Measurements from ENCODE around the gene ATP1B1.

Gene ATP1B1

DNA sequence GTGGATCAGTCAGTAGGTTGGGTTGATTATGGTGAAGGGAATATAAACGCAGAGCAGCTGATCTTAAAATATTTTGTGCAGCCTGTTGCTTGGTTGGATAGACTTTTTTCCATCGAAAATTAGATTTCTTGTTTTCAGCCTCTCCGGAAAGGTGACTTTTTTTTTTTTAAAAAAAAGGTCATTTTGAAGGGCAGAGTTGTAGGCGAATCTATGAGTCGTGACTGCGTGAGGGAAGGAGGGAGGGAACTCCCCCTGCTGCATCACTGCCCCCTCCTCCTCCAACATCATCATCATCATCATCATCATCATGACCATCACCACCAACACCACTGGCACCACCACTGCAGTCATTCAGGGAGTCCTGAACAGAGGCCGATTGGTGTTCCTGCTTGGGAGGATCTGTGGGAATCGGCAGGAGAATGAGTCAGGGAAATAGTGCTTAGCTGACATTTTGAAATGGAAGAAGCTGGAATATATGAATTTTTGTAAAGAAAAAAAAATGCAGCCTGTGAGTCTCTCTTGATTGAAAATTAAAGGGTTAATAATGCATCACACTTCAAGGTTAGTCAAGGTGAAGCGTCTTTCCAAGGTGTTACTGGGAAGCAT, 1.2 kb downstream of the ATP1B1 start:
- Mint-ChIP-seq H3K4me3 (peak overlapping the region; percentile 88 to 94), H3K4me1 (peaks cover 60% of the 10 kb centered on the region), H3K27me3 (peaks cover 20% of the 10 kb centered on the region), H3K27ac (no peak overlapping the region), H3K9me3 (no peaks in the 10 kb centered on the region)
- peak in 1 of 2 donors; percentile 21 for DNase-seq
- ATAC-seq, result no peak

DNA sequence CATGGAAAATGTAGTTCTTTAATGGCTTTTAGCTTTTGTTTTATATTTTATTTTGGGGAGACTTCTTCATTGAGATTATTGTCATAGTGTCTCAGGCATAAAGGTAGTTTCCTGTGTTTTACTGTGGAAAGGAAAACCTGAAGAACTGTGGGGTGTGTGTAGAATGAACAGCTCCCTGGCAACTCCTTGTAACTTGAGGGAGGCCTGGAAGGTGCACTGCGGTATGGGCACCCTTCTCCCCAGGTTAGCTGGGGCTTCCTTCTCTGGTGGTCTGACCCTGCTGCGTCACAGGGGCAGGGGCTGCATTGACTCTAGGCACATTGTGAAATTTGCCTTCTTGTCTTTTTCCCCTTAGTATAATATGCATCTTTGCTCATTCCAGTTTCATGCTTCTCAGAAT, 1.7 kb downstream of the ATP1B1 start:
- H3K27me3 Mint-ChIP-seq, result peaks cover 20% of the 10 kb centered on the region
- no peak overlapping the region for H3K27ac Mint-ChIP-seq
- ATAC-seq, result no peak
- H3K4me1 Mint-ChIP-seq, result peaks cover 60% of the 10 kb centered on the region
- no peak for DNase-seq
- H3K9me3 Mint-ChIP-seq, result no peaks in the 10 kb centered on the region
- H3K4me3 Mint-ChIP-seq, result peak overlapping the region; percentile 88 to 94

- ATAC-seq, result no peak
- Mint-ChIP-seq H3K9me3 (no peaks in the 10 kb centered on the region), H3K27ac (peak overlapping the region in 1 of 2 donors; percentile 58)
These were observed 2.5 kb downstream of the ATP1B1 start for GRCh38 chr1:169108863-169109560.

DNA sequence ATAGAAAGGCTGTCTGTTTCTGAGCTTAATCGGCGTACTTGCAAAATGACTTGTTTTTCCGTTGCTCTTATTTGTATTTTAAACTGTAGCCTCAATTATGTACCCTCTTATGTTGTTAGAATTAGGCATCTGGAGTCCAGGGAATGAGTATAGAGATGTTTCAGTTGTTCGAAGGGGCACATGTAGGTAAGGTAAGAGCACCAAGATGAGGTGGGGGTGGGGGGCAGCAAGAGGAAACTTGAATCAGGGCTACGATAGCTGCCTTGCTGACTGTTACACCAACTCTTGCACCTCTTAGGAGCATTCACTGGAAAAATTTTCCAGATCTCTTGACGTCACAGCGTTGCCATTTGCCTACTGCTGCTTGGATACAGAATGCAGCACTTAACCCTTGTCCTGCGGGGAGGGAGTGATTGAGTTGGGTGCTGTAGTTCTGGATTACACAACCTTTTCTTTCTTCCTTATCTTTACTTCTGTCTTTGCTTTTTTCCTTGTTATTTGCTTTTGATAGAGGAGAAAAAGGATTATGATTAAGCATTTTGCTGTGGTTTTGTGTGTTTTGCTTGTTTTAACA, 3.2 kb downstream of the ATP1B1 start:
- Mint-ChIP-seq H3K4me1 (peaks cover 58% of the 10 kb centered on the region), H3K4me3 (peak overlapping the region; percentile 14 to 20)
- DNase-seq, result no peak

More at GRCh38 chr1:169108863-169109560, 2.5 kb downstream of the ATP1B1 start:
- DNase-seq, result no peak
- H3K4me1 Mint-ChIP-seq, result peaks cover 60% of the 10 kb centered on the region
- peaks cover 20% of the 10 kb centered on the region for H3K27me3 Mint-ChIP-seq
- H3K4me3 Mint-ChIP-seq, result no peak overlapping the region

DNA sequence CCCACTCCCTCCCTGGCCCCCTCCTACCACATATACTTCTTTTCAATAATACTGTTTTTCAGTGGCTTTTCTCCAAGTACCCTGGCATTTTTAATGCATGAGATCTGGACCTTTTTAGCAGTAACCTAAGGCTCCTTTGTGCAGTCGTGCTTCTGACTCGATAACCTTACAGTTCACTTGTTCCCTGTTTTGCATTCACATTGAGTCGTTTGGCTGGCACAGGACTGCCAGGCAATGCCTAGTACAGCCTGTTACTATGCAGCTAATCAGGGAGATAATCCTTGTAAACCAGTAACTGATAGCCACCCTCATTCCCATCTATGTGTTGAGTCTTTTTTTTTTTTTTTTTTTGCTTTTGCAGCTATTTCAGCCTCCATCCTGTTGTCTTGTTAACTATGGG, 3.7 kb downstream of the ATP1B1 start:
- no peak overlapping the region for H3K27ac Mint-ChIP-seq
- H3K4me3 Mint-ChIP-seq, result no peak overlapping the region
- DNase-seq (no peak), ATAC-seq (no peak)
- peaks cover 20% of the 10 kb centered on the region for H3K27me3 Mint-ChIP-seq
- no peaks in the 10 kb centered on the region for H3K9me3 Mint-ChIP-seq
- H3K4me1 Mint-ChIP-seq, result peaks cover 52% of the 10 kb centered on the region

More for the DNA sequence above, 3.2 kb downstream of the ATP1B1 start:
- ATAC-seq, result no peak
- Mint-ChIP-seq H3K9me3 (no peaks in the 10 kb centered on the region), H3K27ac (peak overlapping the region in 1 of 2 donors; percentile 58), H3K27me3 (peaks cover 20% of the 10 kb centered on the region)

- no peak overlapping the region for H3K27ac Mint-ChIP-seq
- peaks cover 49% of the 10 kb centered on the region for H3K4me1 Mint-ChIP-seq
- ATAC-seq (no peak), DNase-seq (no peak)
- peaks cover 20% of the 10 kb centered on the region for H3K27me3 Mint-ChIP-seq
- no peaks in the 10 kb centered on the region for H3K9me3 Mint-ChIP-seq
- H3K4me3 Mint-ChIP-seq, result no peak overlapping the region
These were observed 4.4 kb downstream of the ATP1B1 start for GRCh38 chr1:169110689-169111447.

DNA sequence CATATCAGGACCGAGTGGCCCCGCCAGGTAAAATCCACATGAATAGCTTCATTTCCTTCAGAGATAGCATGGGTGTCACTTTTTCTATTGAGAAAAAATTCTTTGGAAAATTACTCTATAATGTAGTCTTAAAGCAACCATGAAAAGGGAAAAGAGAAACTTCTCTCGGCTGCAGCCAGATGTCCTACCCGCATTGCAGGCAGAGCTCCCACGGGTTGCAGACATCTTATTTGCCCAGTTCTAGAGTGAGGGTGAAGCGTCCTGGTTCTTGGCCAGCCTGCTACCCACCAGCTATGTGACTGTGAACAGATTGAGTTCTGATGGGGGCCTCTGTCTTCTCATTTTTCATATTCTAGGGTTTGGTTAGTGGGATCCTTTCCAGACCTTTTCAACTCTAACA, 5.0 kb downstream of the ATP1B1 start:
- H3K27ac Mint-ChIP-seq, result no peak overlapping the region
- DNase-seq, result no peak
- no peak overlapping the region for H3K4me3 Mint-ChIP-seq
- no peak for ATAC-seq
- peaks cover 55% of the 10 kb centered on the region for H3K4me1 Mint-ChIP-seq
- no peaks in the 10 kb centered on the region for H3K9me3 Mint-ChIP-seq
- H3K27me3 Mint-ChIP-seq, result peaks cover 20% of the 10 kb centered on the region

- DNase-seq, result no peak
- H3K27ac Mint-ChIP-seq, result no peak overlapping the region
- H3K27me3 Mint-ChIP-seq, result peaks cover 16% of the 10 kb centered on the region
- no peak overlapping the region for H3K4me3 Mint-ChIP-seq
- H3K4me1 Mint-ChIP-seq, result peaks cover 48% of the 10 kb centered on the region
- ATAC-seq, result no peak
- no peaks in the 10 kb centered on the region for H3K9me3 Mint-ChIP-seq
These were observed 5.8 kb downstream of the ATP1B1 start for GRCh38 chr1:169112241-169112640.

GRCh38 chr1:169113613-169114119, 7.2 kb downstream of the ATP1B1 start:
- no peak for DNase-seq
- no peak overlapping the region for H3K27ac Mint-ChIP-seq
- H3K9me3 Mint-ChIP-seq, result no peaks in the 10 kb centered on the region
- no peak overlapping the region for H3K4me3 Mint-ChIP-seq
- no peak for ATAC-seq
- H3K27me3 Mint-ChIP-seq, result peaks cover 13% of the 10 kb centered on the region
- H3K4me1 Mint-ChIP-seq, result peaks cover 34% of the 10 kb centered on the region

DNA sequence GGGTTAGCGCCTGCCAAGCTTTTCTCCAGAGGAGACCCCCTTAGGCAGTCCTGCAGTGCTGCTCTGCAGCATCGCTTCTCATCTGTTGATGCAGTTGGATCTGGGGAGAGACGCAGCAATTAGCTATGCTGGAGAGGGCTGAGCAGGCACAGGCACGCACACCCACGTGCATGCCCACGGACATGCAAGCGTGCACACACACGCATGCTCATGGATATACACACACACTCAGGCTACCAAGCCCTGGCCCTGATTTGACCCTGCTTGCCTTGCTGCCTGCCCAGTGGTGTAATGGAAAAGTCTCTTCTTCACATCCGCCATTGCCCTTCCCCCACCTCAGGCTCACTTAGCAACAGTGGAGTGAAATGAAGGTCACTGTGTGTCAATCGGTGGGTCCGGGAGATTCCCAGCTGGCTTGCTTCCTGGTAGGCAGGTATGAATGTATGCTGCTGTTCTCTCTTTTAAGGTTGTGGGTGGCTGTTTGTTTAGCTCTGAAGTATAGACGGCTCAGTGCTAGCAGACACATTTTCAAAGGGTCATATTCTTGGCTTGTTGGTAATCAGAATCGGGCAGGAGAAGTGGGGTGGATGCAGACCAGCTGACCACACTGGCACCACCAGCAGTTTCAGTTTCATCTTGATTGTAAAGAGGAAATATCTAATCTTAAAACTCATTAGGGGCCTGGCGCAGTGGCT, 9.5 kb downstream of the ATP1B1 start:
- Mint-ChIP-seq H3K27me3 (no peaks in the 10 kb centered on the region), H3K4me3 (no peak overlapping the region), H3K27ac (no peak overlapping the region), H3K9me3 (no peaks in the 10 kb centered on the region), H3K4me1 (peaks cover 10% of the 10 kb centered on the region)
- ATAC-seq, result no peak
- no peak for DNase-seq

GRCh38 chr1:169117014-169117413, 10.5 kb downstream of the ATP1B1 start:
- DNase-seq, result no peak
- H3K4me1 Mint-ChIP-seq, result peaks cover 7% of the 10 kb centered on the region
- ATAC-seq, result no peak
- no peak overlapping the region for H3K4me3 Mint-ChIP-seq
- H3K27me3 Mint-ChIP-seq, result no peaks in the 10 kb centered on the region
- no peak overlapping the region for H3K27ac Mint-ChIP-seq
- H3K9me3 Mint-ChIP-seq, result no peaks in the 10 kb centered on the region

DNA sequence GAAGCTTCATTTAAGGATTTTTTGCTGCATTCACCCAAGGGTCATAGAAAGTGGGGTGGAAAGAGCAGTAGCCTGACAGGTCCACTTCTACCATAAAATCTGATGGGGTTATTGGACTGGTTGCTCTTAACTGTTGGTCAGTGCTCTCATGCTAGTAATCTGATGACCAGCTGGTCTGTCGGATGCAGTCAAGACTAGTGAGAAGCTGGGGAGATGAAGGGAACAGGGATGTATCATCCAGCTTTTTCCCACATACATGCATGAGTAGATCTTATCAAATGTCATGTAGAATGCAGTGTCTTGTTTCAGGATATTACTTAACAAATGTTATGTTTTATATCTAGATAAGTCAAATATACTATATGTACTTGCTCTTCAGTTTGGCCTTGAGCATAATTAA, 11.1 kb downstream of the ATP1B1 start:
- peaks cover 7% of the 10 kb centered on the region for H3K4me1 Mint-ChIP-seq
- no peak for ATAC-seq
- H3K4me3 Mint-ChIP-seq, result no peak overlapping the region
- H3K27ac Mint-ChIP-seq, result no peak overlapping the region
- H3K9me3 Mint-ChIP-seq, result no peaks in the 10 kb centered on the region
- no peaks in the 10 kb centered on the region for H3K27me3 Mint-ChIP-seq
- no peak for DNase-seq

- Mint-ChIP-seq H3K4me3 (no peak overlapping the region), H3K27ac (peak overlapping the region in 1 of 2 donors; percentile 50), H3K9me3 (no peaks in the 10 kb centered on the region), H3K27me3 (no peaks in the 10 kb centered on the region), H3K4me1 (peaks cover 7% of the 10 kb centered on the region)
- DNase-seq (no peak), ATAC-seq (no peak)
These were observed 11.7 kb downstream of the ATP1B1 start for GRCh38 chr1:169118227-169118626.

DNA sequence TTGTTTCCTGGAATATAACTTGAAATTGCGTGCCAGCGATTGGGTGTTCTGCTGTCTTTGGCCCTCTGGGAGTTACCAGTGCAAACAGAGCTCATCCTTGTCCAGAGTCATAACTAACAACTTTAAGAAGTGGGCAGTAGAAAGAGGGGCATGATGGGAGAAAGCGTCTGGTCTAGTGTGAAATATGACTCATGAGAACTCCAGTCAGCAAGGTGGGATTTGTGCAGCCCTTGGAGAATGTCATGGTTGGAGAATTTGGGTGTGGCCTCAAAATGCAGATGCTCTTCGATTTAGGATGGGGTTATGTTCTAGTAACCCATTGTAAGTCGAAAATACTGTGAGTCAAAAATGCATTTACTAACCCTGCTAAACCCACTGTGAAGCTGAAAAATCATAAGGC, 12.9 kb downstream of the ATP1B1 start:
- H3K9me3 Mint-ChIP-seq, result no peaks in the 10 kb centered on the region
- ATAC-seq, result no peak

DNA sequence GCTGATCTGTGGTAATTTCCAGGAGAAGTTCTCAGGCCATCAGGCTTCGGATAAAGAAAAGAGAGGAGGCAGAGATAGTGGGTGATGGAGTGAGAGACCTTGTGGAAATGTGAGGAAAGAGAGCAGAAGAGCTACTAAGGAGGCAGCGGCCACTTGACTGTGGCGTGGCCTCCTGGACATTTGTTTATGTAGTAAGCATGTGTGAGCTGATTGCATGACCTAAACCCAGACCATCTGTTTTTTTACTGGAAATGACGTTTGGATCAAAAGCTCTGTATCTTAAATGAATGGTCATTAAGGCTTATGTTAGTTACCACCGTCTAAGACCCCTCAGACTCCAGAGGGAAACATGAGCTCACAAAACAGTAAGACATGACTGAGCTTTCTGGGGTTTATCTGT, 13.6 kb downstream of the ATP1B1 start:
- Mint-ChIP-seq H3K9me3 (no peaks in the 10 kb centered on the region), H3K27me3 (no peaks in the 10 kb centered on the region), H3K27ac (no peak overlapping the region), H3K4me1 (peaks cover 7% of the 10 kb centered on the region), H3K4me3 (no peak overlapping the region)
- ATAC-seq (no peak), DNase-seq (no peak)

More for the DNA sequence above, 12.9 kb downstream of the ATP1B1 start:
- Mint-ChIP-seq H3K4me1 (peaks cover 7% of the 10 kb centered on the region), H3K4me3 (no peak overlapping the region), H3K27me3 (no peaks in the 10 kb centered on the region), H3K27ac (no peak overlapping the region)
- no peak for DNase-seq
